CD4-positive, alpha-beta T cell treated with Interleukin-4 for 1 hour (primary cell): ENCODE measurements around the gene ING3.

Experiments used
- DNase-seq, 2 donors: peaks; one replicate each; pipeline ENCODE4 v3.0.0-alpha.2; 2020 to 2022

ING3 gene

DNA sequence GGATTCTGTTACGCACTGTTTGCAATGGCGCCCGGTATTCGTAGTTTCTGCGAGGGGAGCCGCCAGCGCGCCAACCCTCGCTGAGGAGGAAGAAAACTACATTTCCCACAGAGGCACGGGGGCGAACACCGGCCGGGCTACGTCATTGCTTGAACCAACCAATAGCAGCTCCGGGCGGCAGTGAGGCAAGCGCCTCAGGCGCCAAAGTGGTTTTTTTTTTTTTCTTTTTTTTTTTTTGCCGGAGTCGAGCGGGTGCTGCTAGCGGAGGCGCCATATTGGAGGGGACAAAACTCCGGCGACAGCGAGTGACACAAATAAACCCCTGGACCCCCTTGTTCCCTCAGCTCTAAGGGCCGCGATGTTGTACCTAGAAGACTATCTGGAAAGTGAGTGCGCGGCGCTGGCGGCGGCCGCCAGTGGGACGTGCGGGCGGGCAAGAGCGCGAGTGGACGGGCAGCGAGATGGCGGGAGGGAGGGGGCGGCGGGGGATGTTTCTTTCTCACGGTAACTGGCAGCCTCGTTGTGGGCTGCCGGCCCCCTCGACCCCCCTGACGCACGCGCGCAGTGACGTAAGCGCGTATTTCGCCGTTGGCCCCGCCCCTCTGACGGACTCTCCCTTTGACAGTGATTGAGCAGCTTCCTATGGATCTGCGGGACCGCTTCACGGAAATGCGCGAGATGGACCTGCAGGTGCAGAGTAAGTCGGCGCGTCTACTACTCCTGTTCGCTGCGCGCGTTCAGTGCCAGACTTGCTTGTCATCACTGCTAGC is at the start of gene ING3:
Gene ING3, plus strand, starts transcription at position 239 of the 770 bp plus-strand sequence. Its CDS starts 120 bp downstream, at position 359.
- DNase-seq, result peak; percentile 99

DNA sequence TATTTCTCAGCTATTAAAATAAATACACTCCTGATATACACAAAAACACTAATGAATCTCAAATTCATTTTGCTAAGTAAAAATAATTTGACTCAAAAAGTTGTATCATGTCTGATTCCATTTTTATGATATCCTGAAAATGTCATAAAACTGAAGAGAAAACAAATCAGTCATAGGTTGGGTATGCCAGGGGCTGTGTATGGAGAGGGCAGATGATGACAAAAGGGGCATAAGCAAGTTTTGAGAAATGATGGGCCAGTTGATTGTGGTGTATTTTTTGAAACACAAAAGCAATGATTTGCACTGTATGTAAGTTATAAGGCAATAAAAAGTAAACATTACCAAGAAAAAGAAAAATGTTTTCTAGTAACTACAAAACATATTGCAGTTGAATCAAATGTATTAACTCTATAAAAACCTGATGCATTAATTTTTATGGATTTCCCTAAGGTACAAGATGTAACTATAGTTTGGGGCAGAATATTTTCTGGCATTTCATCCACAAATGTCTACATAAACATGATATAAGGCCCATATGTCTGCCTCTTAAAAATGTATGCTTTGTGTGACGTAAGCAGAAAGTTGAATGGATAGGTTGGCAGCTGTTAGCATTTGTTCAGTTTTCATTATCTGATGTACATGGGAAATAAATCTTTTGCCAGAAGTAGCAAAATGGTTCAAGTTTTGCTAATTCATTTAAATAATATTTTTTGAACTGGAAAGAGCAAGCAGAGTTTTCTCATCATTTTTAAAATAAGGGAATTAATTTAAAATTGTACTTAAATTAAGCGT is 35.1 kb upstream of the ING3 start:
- DNase-seq, result no peak

GRCh38 chr7:120916121-120916520 is 34.5 kb upstream of the ING3 start:
- DNase-seq, result no peak

DNA sequence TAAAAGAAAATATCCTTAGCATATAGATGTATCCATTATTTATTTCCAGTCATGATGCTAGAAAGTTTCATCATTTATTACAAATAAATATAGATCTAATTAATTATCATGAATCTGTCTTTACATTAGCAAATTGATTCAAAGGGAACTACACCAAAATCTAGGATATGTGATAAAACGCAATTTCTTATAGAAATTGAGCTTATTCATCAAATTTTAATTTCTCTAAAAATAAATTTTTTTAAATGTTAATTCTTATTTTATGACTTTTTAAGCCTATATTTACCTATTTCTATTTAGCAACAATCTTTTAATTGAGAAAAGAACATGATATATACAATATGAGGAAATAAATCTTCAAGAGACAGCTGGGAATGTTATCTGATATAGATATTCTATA is 34.0 kb upstream of the ING3 start:
- DNase-seq, result no peak

DNA sequence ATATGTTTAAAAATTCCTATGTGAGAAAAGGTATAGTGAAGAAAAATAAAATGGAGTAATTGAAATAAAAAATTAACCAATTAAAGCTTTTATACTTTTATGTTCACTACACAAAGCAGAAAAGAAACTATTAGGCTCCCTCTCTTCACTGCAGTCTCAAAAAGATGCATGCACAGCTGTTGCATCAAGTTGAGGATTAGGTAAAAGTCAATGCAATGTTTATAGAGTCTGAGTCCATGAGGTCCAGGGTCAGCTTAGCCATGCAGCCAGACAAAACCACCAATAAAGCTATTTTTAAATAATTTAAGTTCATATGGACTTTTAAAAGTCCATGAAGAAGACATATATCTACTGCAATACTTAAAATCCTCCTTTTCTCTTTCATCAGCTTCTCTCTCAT is 31.1 kb upstream of the ING3 start:
- DNase-seq, result no peak

- no peak for DNase-seq
Observed at GRCh38 chr7:120920034-120920433, 30.5 kb upstream of the ING3 start.

DNA sequence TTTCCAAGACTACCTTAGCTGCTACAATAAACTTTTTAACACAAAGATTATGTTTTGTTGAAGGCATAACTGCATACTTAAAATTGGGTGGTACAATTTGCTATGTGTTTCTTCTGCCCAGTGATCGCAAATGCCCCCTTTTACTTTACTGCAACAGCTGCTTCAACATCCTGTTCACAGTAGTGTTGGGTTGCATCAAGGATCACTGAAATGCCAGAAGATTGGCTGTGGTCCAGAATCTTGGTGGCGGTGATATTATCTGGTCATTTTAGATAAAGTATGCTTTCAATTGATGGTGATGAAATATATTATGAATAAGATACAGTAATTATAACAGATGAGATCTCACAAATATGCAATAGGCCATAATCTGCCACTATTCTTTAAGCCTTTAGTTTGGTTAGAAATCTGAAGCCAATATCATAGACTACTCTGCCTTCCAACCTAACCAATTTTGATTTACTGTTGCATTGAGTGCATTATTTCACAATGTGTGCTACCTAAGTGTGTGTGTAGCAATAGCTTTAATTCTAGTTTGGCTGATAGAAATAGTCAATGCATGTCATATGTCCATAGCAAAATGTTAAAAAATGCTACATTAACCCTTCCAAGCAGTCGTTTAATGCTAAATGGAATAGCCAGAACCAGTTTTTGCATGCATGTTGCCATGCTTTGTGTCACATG is 29.8 kb upstream of the ING3 start:
- no peak for DNase-seq

GRCh38 chr7:120924837-120925236 is 25.7 kb upstream of the ING3 start:
- no peak for DNase-seq

- DNase-seq, result no peak
Observed at GRCh38 chr7:120925392-120925791, 25.2 kb upstream of the ING3 start.

GRCh38 chr7:120926943-120927346 is 23.6 kb upstream of the ING3 start:
- no peak for DNase-seq

- DNase-seq, result no peak
Observed at GRCh38 chr7:120927454-120928103, 23.0 kb upstream of the ING3 start.

DNA sequence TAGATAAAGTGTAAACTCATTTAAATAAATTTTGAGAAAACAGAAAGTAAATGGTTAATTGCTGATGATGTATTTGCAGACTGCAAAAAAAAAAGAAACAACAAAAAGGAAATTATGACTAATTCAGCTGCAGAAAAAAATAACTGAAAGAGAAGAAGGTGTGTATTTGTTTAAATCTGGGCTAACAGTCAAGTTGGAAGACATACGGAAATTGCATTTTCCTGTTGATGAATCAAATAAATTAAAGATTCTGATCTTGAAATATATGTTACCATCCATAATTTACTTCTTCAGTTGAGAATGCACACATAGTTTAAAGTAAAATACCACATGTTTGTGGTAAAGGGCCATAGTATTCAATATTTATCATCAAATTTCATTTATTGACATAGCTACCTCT is 19.3 kb upstream of the ING3 start:
- no peak for DNase-seq

GRCh38 chr7:120933475-120933874 is 17.1 kb upstream of the ING3 start:
- DNase-seq, result no peak

- no peak for DNase-seq
Observed at GRCh38 chr7:120939345-120939744, 11.2 kb upstream of the ING3 start.

DNA sequence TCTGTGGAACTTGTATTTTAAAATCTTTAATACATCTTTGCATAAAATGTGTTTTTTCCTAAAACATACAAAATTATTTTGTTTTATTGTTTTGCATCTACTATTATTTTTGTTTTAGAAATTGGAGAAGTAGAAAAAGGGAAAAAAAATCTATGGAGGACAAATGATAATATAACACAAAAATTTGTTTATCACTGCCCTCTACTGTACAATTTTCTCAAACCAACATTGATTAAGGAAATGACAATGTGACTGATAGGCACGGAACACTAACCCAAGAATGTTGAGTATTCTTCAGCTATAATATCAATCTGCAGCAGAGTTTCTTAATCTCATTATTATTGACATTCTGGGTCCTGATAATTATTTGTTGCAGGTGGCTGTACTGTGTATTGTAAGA is 9.5 kb upstream of the ING3 start:
- DNase-seq, result peak in 1 of 2 donors; percentile 14

- no peak for DNase-seq
Observed at GRCh38 chr7:120941856-120942255, 8.7 kb upstream of the ING3 start.

GRCh38 chr7:120942861-120943260 is 7.7 kb upstream of the ING3 start:
- no peak for DNase-seq

DNA sequence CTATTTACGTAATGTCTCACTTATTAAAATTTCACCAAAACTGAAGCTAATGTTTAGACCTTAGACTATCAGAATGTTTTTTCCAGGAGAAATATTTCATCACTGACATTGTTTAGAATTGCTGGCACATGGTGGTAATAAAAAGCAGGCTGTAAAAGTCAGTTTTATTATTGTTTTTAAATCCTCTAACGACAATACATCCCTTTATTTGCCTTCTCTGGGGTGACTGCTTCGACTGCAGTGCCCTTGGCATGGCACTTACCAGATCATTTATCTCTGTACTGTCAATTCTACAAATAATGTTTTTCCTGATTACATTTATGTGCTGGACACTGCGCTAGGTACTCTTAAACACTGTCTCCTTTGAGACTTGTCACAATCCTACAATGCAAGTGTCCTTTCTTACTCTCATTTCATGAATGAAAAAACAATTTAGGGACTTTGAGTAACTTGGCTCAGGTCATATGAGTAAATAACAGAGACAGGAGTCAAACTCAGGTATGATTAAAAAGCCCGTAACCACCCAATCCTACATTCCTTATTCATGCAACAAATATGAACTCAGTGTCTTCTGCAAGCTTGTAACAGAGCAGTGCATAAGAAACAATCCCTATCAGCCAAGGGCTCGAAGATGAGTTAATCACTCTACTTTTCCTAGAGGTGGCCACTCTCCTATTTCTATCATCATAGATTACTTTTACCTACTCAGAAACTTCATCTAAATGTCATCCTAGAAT is 5.6 kb upstream of the ING3 start:
- DNase-seq, result no peak

DNA sequence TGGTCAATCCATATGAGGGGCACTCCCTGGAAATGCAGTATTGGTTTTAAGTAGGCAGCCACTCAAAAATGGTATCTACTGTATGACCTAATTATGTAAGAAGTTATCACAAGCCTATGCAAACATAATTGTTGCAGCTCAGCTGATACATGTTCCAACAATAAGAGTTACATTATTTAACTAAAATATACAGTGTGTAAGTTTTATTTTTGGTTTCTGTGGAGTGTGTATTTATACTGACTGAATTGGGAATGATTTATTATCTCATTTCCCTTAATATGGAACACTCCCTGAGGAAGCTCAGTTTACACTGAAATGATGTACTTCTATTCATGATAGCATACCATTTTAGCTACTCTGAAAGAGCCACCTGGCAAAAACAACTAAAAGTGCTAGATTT is 2.6 kb upstream of the ING3 start:
- DNase-seq, result no peak

- DNase-seq, result no peak
Observed at GRCh38 chr7:120949393-120949911, 1.1 kb upstream of the ING3 start.

DNA sequence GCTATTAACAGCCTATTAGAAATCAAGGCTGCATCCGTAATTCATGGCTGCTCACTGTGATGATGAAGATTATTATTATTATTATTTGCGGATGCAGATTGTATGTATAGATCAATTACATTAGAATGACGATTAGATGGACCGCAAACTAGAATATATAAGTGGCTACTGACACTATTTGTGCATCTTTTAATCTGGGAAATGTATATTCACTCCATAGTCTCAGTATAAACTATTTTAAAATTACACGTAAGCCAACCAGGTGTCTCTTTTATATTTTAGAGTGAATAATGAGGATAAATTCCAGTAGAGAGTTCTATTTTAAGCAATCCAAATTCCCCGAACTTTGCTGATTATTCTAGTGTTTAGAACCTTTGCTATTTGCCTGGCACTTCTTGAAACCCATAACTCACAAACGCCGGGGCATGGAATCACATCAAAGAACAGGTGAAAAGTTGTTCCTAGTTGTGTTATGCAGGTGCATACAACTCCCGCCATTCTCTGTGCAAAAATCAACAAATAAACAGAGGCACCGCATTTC is 509 bp upstream of the ING3 start:
- no peak for DNase-seq

GRCh38 chr7:120951309-120951699 is 727 bp downstream of the ING3 start:
- DNase-seq, result no peak
